Measurements from ENCODE around the gene KIAA1217. TPM values are rescaled to one million over a fixed set of nuclear protein-coding genes. Genes with fewer than 3 reads are reported as not detected.
A peak's percentile ranks its signal among the peaks of the same experiment; 100 is the strongest.

Gene KIAA1217
- total RNA-seq, 1 donor from 2014 or later, result 13.2 TPM

DNA sequence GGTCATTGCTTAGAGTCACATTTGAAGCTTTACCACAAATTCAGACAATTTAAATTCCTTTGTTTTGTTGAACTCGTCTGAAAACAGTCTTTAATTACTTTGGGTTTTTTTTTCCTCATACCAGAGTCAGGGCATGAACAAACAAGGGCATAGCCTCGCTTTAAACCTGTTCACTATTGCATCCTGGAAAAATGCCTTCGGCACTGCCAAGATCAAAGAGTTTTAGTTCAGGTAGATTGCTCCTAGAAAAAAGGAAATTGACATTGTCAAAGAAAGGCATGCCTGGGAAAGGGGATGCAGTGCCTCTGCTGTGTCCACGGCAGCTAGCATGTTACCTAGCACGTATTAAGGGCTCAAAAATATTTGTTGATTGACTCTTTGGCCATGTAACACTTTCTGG, 279.7 kb downstream of the KIAA1217 start:
- DNase-seq (ENCODE audit: low read depth), result no peak

DNA sequence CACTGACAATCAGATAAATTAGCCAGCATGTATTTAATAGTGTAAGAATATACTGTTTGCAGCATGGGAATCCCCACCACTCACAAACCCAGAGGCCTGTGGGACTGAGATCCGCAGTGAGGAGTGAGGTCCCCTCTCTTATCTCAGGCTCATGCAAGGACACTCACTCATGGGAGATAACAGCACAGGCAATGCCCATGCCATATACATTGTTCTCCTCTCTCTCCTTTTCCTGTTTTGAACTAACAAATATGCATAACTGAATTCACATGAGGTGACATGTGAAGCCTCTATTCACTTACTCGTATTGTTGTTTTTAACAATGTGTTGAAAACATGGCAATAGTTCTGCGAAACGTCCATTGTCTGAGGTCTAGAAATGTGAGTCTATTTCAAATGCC, 284.2 kb downstream of the KIAA1217 start:
- no peak for DNase-seq (ENCODE audit: low read depth)

DNA sequence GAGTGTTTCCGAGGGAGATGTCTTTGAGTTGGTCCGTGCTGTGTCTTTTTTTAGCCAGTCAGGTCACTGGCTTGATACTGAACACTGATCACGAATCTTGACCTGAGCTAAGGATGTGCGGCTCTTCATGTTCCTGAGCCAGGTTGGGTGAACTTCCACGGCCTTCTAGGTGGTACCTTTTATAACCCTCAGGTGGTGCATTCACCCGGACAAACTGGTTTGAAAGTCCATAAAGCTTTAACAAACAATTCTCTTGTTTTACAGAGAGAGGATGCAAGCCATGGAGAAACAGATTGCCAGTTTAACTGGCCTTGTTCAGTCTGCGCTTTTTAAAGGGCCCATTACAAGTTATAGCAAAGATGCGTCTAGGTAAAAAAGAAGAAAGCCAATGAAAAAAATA, 285.3 kb downstream of the KIAA1217 start:
- DNase-seq (ENCODE audit: low read depth), result no peak

DNA sequence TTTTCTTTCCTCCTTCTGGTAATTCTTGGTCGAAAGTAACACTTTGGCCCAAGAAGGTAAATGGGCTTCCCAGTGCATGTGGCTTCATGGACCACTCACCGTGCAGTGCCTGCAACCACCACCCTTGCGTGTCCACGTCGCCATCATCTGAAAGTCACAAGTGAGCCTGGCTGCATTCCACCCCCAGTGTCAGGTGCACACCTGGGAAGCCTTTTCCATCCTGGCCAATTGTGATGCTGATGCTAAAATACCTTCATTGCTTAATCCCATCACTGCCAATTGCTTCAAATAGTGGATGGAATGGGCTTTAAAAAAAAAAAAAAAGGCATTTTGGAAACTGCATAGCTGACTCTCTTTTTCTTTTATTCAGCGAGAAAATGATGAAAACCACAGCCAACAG, 285.8 kb downstream of the KIAA1217 start:
- no peak for DNase-seq (ENCODE audit: low read depth)

DNA sequence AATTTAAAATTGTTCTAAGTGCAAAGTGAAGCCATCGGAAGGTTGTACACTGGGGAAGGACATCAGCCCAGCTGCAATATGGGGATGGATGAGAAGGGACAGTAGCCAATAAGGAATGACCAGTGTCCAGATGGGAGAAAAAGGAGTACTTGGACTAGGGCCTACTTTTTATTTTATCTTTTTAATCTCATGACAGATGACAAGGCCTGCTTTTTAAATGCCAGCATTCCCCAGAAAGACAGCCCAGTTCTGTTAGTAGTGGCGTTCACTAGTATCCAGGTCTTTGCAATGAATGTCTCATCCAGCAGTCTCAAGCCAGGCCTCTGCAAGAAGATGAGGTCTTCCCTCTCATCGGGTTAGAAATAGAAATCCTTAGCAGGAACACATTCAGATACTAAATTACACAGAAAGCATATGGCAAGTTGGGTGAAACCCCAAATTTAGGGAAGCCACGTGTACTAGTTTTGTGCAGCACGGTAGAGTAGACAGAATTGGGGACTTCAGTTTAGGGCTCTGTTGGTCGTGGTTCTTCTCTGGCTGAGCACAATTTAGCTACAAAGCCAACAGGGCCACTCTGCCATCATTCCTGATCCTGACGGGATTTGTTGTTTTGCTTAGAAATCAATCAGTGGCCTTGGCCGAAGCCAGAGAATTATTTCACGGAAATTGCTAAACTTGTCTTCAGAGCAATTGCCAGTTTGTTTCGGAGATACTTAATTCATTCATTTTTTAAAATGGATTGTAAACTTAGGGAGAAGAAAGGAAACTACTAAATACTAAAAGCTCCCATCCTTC, 286.9 kb downstream of the KIAA1217 start:
- DNase-seq (ENCODE audit: low read depth), result no peak

DNA sequence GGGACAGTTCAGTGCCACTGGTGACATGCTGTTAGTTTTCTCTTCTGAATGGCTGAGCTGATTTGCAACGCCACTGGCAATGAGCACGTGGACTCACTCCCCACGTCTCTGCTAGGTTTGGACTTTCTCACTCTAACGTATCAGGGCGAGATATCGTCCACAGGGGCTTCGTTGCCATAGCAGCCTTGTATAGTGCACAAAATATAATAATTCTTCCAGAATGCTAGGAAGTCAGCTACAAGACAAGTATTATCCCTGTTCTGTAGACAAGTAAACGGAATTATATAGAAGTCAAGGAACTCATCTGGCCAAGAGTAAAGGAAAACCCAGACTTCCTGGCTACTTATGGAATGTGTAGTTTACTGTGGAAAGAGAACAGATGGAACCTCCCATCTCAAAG, 288.0 kb downstream of the KIAA1217 start:
- DNase-seq (ENCODE audit: low read depth), result no peak

DNA sequence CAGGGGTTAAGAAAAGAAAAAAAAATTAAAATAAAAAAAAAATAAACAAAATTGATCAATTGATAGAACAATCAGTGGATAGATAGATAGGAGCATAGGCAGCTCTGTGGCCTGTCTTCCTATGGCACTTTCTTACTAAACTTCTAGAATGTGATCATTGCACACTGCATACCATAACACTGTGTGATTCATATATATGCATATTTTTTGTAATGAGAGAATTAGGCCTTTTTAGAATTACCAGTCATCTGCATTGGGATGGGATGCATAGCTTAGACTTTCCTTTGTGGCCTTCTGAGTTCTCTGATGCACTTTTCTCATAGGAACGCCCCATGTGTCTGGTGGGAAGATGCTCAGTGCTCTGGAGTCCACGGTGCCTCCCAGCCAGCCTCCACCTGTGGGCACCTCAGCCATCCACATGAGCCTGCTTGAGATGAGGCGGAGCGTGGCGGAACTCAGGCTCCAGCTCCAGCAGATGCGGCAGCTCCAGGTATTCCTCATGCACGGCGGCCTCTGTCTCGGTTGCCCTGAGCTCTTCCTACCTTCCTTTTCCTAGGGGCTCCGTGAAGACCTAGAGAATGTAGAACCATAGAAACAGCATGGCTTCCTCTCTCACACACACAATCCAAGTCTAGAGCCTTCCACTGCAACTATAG, 292.2 kb downstream of the KIAA1217 start:
- DNase-seq (ENCODE audit: low read depth), result no peak

DNA sequence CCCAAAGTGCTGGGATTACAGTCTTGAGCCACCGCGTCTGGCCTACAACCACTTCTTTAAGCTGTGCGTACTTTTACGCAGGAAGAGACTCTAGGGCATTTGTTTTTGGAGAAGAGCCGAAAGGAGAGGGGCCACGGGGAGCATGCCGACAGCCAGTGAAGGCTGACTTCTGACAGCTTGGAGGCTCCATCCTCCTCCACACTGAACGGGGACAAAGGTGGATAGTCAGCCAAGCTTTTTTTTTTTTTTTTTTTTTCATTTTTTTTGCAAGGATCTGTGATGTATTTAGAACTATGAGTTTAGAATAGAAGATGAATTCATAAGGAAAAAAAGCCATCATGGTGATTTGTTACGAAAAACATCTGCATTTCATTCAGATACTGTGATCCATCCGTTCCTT, 293.1 kb downstream of the KIAA1217 start:
- no peak for DNase-seq (ENCODE audit: low read depth)

DNA sequence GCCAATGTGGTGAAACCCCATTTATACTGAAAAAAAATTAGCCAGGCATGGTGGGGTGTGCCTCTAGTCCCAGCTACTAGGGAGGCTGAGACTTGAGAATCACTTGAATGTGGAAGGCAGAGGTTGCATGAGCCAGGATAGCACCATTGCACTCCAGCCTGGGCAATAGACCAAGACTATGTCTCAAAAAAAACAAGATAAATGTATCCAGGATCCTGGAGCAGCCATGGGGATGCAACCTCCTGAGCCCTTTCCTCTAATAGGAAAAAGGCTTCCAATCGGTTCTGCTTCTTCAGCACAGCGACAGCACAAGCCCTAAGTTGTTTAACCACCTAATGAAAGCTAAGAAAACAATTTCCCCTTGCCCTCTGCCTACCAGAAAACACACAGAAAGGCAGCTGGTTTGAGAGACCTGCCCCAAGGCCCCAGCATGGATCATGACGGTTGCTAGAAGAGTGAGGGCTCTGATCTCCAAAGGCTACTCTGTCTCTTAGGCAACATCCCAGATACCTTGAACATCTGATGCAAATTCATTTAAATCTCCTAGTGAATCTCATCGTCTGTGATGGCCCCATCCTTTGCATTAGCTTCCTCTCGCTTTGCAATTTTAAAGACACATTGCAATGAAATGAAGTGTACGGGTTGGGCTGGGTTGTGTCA, 294.0 kb downstream of the KIAA1217 start:
- DNase-seq (ENCODE audit: low read depth), result no peak

DNA sequence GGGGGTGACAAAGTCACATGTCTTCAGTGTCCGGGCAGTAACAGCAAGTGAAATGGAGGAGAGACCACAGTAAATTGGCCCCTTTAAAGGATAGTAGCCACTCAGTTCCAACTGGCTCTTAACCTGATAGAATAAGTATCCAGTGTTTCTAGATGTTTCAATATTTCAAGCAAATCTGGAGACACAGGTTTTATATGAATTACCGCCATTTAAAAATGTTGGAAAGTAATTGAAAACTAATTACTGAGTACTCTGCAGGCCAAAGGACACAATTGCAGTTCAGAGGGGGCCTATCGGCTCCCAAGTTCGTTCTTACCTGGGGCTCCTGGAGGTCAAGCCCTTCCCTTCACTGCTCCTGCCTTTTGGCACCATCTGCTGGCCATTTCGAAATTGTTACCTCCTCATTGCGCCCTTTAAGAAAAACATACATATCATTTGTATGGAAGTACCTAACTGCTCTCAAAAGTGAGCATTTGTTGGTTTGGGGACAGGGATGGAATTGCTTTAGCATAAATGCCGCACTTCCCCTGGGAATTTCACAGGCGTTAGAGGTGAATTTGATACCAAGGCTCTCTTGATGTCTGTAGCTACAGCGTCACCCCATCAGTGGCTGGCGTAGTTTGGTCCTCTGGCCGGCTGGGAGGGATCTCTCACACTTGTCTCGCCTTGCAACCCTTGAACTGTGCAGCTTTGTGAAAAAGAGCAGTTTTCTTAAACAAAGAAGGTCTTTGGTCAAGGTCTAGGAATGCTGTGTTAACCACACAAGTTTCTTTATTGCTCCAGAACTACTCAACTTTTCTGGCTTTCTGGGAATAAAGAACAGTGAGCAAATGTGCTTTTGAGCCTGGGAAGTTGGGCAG, 294.8 kb downstream of the KIAA1217 start:
- peak; percentile 55 for DNase-seq (ENCODE audit: low read depth)

DNA sequence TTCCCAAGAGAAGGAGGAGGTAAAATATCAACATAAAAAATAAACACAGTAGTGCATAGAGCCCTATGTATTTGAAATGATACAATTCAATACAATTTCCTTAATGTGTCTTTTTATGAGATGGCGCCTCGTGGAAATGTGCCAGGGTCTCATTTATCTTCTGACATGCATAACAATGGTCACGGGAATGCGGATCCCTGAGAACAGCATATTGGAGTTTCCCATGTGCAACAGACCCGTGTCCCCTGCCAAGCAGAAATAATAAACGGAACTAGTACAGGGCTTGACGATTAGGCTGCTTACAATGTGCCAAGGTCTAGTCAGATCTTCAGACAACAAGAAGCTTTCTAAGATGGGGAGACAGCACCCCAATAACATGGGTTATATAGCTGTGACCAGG, 296.8 kb downstream of the KIAA1217 start:
- no peak for DNase-seq (ENCODE audit: low read depth)

DNA sequence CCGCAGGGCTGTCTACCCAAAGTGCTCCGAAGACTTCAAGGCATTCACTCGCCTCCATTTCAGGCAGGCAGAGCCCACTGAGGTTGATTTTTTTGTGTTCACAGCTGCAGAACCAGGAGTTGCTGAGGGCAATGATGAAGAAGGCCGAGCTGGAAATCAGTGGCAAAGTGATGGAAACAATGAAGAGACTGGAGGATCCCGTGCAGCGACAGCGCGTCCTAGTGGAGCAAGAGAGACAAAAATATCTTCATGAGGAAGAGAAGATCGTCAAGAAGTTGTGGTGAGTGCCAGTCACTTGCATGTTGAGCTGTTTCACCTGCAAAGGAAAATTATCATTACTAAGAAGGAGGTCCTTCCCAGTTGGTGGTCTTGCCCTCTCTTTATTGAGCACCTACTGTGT, 304.2 kb downstream of the KIAA1217 start:
- peak; percentile 18 for DNase-seq (ENCODE audit: low read depth)

DNA sequence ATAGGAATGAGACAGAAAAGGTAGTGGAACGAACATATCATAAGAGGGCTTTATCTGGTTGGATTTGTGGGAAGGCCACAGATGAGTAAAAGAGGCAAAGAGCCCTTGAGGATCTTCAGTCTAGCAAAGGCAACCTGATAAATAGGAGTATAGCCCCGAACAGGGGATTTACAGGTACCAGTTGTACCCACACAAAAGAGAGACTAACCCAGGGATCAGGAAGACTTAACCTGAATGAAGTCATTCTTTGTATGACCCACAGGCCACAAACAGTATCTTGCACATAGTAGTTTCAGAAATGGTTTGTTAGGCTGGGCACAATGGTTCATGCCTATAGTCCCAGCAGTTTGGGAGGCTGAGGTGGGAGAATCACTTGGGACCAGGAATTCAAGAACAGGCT, 306.5 kb downstream of the KIAA1217 start:
- no peak for DNase-seq (ENCODE audit: low read depth)

DNA sequence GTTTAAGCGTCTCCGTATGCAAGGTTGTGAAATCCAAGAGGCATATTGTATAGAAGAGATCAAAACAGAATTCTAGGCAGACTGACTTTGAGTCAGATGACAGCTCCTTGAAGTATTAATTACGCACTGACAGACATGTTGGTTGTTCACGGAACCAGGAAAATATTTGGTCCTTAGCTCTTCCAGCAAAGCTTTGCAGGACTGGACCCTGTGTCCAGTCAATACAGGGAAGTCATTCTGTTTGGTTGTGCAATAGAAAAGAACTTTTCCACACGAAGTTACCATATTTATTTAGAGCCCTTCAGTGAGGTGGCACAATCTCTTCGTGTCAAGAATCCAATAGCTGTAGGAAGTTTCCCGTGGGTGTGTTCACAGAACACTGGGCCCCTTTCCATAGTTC, 309.5 kb downstream of the KIAA1217 start:
- no peak for DNase-seq (ENCODE audit: low read depth)

DNA sequence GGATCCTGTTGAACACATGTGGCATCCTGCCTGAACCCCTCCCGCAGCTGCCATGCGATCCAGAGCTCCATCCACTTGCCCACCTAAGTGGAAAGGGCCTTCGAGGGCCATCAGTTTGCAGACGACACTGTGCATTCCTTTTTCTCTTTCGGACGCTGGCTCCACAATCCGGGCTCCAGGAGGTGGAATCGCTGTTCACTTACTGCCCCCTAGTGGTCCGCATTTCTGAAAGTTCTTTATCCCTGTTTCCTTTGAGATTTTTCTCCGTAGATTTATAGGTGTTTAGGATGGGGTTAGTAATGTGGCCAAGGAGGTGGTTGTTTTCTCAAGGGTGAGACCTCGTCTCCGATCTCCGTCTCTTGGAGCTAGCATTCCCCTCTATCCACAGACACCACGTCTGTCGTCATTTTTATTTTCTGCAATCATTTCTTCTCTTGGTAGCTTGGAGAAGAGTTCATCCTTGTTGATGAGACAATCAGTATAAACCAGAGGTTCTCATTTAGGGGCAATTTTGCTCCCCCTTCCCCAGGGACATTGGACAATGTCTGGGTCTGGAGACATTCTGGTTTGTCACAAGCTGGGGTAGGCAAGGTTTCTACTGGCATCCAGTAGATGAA, 310.2 kb downstream of the KIAA1217 start:
- DNase-seq (ENCODE audit: low read depth), result peak; percentile 71

DNA sequence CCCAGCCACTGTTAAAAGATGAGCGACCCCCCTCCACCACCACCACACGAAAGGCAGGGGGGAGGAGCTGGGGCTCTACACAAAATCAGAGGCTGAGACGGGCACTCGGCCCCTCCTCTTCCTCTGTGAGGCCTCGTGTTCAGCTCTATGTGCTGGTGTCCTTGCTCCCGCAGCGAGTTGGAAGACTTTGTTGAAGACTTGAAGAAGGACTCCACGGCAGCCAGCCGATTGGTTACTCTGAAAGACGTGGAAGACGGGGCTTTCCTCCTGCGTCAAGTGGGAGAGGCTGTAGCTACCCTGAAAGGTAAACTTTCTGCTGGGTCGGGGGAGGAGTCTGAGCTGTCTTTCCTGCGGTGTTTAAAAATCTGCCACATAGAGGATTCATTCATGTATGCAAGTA, 311.0 kb downstream of the KIAA1217 start:
- no peak for DNase-seq (ENCODE audit: low read depth)

DNA sequence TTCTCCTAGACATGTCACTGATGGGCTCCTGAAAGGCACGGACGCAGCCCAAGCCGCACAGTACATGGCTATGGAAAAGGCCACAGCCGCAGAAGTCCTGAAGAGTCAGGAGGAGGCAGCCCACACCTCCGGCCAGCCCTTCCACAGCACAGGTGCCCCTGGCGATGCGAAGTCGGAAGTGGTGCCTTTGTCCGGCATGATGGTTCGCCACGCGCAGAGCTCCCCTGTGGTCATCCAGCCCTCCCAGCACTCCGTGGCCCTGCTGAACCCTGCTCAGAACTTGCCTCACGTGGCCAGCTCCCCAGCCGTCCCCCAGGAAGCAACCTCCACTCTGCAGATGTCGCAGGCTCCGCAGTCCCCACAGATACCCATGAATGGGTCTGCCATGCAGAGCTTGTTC, 315.4 kb downstream of the KIAA1217 start:
- DNase-seq (ENCODE audit: low read depth), result no peak

DNA sequence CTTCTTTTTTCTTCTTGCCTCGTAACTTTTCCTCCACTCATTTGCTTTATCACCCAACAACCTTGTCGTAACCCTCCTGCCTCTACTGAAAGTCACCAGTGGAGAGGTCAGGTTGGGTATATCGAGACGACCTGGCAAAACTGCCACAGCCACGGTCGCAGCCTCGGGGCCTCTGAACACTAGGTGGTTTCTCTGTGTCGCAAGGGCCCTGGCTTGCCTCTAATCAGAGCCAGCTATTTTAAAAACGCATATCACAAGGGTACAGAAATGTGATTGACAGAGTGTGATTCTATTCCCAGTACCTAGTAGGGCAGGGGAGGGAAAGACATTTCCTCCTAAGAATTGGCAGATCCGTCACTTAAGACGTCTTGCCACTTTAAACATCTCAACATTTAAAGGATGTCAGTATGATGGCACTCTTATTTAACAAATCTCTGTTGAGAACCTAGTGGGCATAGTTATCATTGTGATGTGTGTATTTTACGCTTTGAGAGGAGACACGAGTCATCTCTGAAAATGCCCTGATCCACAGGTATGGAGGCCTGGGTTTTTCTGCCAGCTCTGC, 317.2 kb downstream of the KIAA1217 start:
- DNase-seq (ENCODE audit: low read depth), result no peak

DNA sequence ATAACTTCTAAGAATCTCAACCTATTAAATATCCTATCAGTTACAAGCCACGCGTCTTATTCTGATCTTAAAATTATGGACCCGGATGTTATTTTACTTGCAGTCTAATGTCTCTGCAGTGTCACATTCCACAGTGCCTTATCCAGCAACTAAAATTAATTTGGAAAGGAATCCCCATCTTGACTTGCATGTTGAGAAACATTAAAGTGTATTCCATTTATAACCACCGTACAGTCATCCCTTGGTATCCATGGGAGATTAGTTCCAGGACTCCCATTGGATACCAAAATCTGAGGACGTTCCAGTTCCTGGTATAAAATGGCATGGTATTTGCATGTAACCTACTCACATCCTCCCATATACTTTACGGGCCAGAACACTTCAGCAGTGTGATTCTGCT, 320.0 kb downstream of the KIAA1217 start:
- DNase-seq (ENCODE audit: low read depth), result peak; percentile 25

DNA sequence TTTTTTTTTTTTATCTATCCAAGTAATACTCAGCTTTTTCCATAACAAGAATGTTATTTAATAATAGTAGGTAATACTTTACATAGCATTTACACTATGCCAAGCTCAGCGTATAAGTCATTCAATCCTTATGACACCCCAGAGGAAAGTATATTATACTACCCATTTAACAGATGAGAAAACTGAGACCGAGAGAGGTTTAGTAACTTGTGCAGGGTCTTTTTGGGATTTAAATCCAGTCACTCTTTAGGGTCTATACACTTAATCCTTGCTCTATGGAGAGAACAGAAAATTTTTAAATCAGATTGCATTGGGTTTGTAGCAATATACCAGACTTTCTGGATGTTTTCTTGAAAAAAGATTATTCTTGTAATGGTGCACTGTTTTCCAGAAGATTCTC, 322.5 kb downstream of the KIAA1217 start:
- DNase-seq (ENCODE audit: low read depth), result no peak

DNA sequence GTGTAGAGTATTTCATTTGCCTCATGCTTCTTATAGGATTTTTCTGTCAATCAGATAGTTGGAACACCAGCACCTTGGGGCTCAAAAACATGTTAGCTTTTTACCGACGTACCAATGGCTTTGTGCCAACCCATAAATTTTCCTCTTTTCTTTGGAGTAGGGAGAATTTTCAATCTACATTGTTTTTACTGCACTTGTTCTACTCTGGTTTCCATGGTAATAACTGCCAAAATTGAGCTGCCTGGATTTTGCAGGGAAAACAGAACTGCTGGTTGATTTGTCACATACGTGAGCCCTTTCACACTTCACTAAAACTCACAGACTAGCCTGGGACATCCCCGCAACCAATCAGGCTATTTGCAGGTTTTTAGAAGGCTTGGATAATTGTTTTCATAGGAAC, 325.0 kb downstream of the KIAA1217 start:
- DNase-seq (ENCODE audit: low read depth), result no peak

All from myocyte (in vitro differentiated cells).